Measurements from ENCODE around the gene PCDHA11. TPM values are rescaled to one million over a fixed set of nuclear protein-coding genes. Genes with fewer than 3 reads are reported as not detected.
"Not testable (repeated sequence)": the region's sequence is repeated elsewhere in the genome, so short reads cannot be mapped to it uniquely, and the experiment has no call there.

Gene PCDHA11
- total RNA-seq, 2 experiments from 2014 or later = not detected

DNA sequence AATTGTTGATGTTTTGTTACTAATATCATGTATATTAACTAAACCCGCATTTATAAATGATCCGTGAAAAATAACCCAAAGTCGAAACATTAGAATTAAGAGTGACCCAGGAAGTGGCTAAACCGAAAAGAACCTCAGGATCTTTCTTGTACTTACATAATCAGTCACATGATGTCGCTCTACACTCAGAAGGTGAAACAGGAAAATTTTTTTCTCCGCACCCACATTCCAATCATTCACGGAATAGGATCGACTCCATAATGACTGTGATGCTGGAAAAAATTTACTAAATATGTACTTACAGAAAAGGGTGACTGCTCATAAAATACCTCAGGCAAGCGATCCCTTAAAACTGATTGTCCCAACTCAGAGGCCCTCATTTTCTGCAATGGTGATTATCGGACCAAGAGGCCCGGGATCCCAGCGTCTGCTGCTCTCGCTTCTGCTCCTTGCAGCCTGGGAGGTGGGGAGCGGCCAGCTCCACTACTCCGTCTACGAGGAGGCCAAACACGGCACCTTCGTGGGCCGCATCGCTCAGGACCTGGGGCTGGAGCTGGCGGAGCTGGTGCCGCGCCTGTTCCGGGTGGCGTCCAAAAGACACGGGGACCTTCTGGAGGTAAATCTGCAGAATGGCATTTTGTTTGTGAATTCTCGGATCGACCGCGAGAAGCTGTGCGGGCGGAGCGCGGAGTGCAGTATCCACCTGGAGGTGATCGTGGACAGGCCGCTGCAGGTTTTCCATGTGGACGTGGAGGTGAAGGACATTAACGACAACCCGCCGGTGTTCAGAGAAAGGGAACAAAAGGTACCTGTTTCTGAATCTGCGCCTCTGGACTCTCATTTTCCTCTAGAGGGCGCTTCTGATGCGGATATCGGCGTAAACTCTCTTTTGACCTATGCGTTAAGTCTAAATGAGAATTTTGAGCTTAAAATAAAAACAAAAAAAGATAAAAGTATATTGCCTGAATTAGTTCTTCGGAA is 6.6 kb downstream of the PCDHA11 start, which contains the start of gene PCDHA12:
TSS of gene PCDHA12 (plus strand) at position 224 of the 981 bp plus-strand sequence. CDS start at position 389, 165 bp downstream.
- no peak within 1 kb of the TSS for H3K4me3 ChIP-seq (ENCODE audit: low read depth, low read length, poor library complexity, severe bottlenecking)
- H3K9me3 ChIP-seq (ENCODE audit: low read length) = no peaks in the 10 kb centered on the region
- no peaks in the 10 kb centered on the region for H3K36me3 ChIP-seq (ENCODE audit: insufficient read depth, low read length)
- H2AFZ ChIP-seq (ENCODE audit: low read length) = no peak within 1 kb of the TSS
- ChIA-PET POLR2A (no interaction called here), CTCF (ENCODE audit: unreplicated experiment) (no interaction called here)
- H3K27ac ChIP-seq (ENCODE audit: low read depth, low read length, poor library complexity, severe bottlenecking) = no peak within 1 kb of the TSS
- no TSS peak for BruUV-seq (replicated peaks)
- TF ChIP-seq EZH2phosphoT487 (IDR thresholded peaks at IDR 0.05; ENCODE audit: borderline replicate concordance, low read depth, low read length) = no peak
- peak; percentile 50 for TF ChIP-seq CTCF (conservative IDR thresholded peaks at IDR 0.05; ENCODE audit: low read length)
- H3K4me1 ChIP-seq (ENCODE audit: insufficient read depth, low read length, poor library complexity, severe bottlenecking) = no peaks in the 10 kb centered on the region
- no peaks in the 10 kb centered on the region for H3K9me2 ChIP-seq (ENCODE audit: insufficient read depth, low read length)
- H3K79me2 ChIP-seq (ENCODE audit: insufficient read depth, low read depth, low read length) = no peaks in the 10 kb centered on the region
- H3K4me2 ChIP-seq (ENCODE audit: low read length) = no peak within 1 kb of the TSS
- H4K20me1 ChIP-seq (ENCODE audit: insufficient read depth, low read length) = no peaks in the 10 kb centered on the region
- no peak for DNase-seq (ENCODE audit: low spot score)
- intact Hi-C loops (cut with micrococcal nuclease; ENCODE audit: unreplicated experiment) = no loop called here

DNA sequence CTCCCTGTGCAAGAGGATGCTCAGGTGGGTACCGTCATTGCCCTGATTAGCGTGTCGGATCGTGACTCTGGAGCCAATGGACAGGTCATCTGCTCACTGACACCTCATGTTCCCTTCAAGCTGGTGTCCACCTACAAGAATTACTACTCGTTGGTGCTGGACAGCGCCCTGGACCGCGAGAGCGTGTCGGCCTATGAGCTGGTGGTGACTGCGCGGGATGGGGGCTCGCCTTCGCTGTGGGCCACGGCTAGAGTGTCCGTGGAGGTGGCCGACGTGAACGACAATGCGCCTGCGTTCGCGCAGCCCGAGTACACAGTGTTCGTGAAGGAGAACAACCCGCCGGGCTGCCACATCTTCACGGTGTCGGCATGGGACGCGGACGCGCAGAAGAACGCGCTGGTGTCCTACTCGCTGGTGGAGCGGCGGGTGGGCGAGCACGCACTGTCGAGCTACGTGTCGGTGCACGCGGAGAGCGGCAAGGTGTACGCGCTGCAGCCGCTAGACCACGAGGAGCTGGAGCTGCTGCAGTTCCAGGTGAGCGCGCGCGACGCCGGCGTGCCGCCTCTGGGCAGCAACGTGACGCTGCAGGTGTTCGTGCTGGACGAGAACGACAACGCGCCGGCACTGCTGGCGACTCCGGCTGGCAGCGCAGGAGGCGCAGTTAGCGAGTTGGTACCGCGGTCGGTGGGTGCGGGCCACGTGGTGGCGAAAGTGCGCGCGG is 7.9 kb downstream of the PCDHA11 start:
- not testable (repeated sequence) for H3K4me2 ChIP-seq (ENCODE audit: low read length)

DNA sequence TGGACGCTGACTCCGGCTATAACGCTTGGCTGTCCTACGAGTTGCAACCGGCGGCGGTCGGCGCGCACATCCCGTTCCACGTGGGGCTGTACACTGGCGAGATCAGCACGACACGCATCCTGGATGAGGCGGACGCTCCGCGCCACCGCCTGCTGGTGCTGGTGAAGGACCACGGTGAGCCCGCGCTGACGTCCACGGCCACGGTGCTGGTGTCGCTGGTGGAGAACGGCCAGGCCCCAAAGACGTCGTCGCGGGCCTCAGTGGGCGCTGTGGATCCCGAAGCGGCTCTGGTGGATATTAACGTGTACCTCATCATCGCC is 8.5 kb downstream of the PCDHA11 start:
- intact Hi-C loops (cut with micrococcal nuclease; ENCODE audit: unreplicated experiment) = no loop called here
- BruUV-seq (replicated peaks) = no TSS peak
- TF ChIP-seq EZH2phosphoT487 (IDR thresholded peaks at IDR 0.05; ENCODE audit: borderline replicate concordance, low read depth, low read length) (no peak), CTCF (conservative IDR thresholded peaks at IDR 0.05; ENCODE audit: low read length) (no peak)
- H3K36me3 ChIP-seq (ENCODE audit: insufficient read depth, low read length) = no peaks in the 10 kb centered on the region
- H3K79me2 ChIP-seq (ENCODE audit: insufficient read depth, low read depth, low read length) = no peaks in the 10 kb centered on the region
- no peak for DNase-seq (ENCODE audit: low spot score)
- ChIA-PET CTCF (ENCODE audit: unreplicated experiment) (no interaction called here), POLR2A (no interaction called here)
- H4K20me1 ChIP-seq (ENCODE audit: insufficient read depth, low read length) = no peaks in the 10 kb centered on the region
- H2AFZ ChIP-seq (ENCODE audit: low read length) = no peak overlapping the region
- no peaks in the 10 kb centered on the region for H3K9me2 ChIP-seq (ENCODE audit: insufficient read depth, low read length)
- no peak overlapping the region for H3K27ac ChIP-seq (ENCODE audit: low read depth, low read length, poor library complexity, severe bottlenecking)
- no peak overlapping the region for H3K4me2 ChIP-seq (ENCODE audit: low read length)
- no peaks in the 10 kb centered on the region for H3K9me3 ChIP-seq (ENCODE audit: low read length)
- no peak overlapping the region for H3K4me3 ChIP-seq (ENCODE audit: low read depth, low read length, poor library complexity, severe bottlenecking)
- H3K4me1 ChIP-seq (ENCODE audit: insufficient read depth, low read length, poor library complexity, severe bottlenecking) = no peaks in the 10 kb centered on the region

More for the DNA sequence above, 7.9 kb downstream of the PCDHA11 start:
- H3K9me2 ChIP-seq (ENCODE audit: insufficient read depth, low read length); H2AFZ ChIP-seq (ENCODE audit: low read length); H3K36me3 ChIP-seq (ENCODE audit: insufficient read depth, low read length); H3K4me3 ChIP-seq (ENCODE audit: low read depth, low read length, poor library complexity, severe bottlenecking); BruUV-seq (replicated peaks); H4K20me1 ChIP-seq (ENCODE audit: insufficient read depth, low read length); intact Hi-C loops (cut with micrococcal nuclease; ENCODE audit: unreplicated experiment); H3K27ac ChIP-seq (ENCODE audit: low read depth, low read length, poor library complexity, severe bottlenecking); H3K4me1 ChIP-seq (ENCODE audit: insufficient read depth, low read length, poor library complexity, severe bottlenecking); CTCF ChIA-PET (ENCODE audit: unreplicated experiment); DNase-seq (ENCODE audit: low spot score); H3K79me2 ChIP-seq (ENCODE audit: insufficient read depth, low read depth, low read length); POLR2A ChIA-PET; H3K9me3 ChIP-seq (ENCODE audit: low read length): not testable (repeated sequence)

All from OCI-LY7 (cell line).